Lower leg skin (tissue), 3 donors: ENCODE results near the gene ADCY2.

Source experiments
- POLR2A ChIP-seq, 2 donors: fragments of 450-650 bp; IDR thresholded peaks; one replicate each; pipeline ENCODE4 v1.6.1; 2016 to 2017; ENCODE audit warnings: antibody characterized with exemption in 2 of 2, mild to moderate bottlenecking in 1 of 2, moderate library complexity in 1 of 2
- TF ChIP-seq, protein P1 (sequence below), 3 donors: fragments of 450-650 bp; IDR thresholded peaks; one replicate each; pipeline ENCODE4 v1.5.1; 2016; ENCODE audit warnings: antibody characterized with exemption in 3 of 3, mild to moderate bottlenecking in 3 of 3, moderate library complexity in 2 of 3

DNA sequence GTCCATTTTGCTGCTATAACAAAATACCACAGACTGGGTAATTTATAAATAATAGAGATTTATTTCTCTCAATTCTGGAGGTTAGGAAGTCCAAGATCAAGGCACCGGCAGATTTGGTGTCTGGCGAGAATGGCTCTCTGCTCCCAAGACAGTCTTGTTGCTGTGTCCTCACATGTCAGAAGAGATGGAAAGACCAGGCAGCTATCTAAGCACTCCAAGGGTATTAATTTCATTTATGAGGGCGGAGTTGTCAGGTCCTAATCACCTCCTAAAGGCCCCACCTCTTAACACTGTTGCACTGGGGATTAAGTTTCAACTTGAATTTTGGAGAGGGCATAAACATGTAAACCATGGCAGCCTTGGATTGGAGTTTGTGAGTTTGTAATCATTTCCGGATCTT, 30.3 kb downstream of the ADCY2 start:
- TF ChIP-seq, protein P1, sequence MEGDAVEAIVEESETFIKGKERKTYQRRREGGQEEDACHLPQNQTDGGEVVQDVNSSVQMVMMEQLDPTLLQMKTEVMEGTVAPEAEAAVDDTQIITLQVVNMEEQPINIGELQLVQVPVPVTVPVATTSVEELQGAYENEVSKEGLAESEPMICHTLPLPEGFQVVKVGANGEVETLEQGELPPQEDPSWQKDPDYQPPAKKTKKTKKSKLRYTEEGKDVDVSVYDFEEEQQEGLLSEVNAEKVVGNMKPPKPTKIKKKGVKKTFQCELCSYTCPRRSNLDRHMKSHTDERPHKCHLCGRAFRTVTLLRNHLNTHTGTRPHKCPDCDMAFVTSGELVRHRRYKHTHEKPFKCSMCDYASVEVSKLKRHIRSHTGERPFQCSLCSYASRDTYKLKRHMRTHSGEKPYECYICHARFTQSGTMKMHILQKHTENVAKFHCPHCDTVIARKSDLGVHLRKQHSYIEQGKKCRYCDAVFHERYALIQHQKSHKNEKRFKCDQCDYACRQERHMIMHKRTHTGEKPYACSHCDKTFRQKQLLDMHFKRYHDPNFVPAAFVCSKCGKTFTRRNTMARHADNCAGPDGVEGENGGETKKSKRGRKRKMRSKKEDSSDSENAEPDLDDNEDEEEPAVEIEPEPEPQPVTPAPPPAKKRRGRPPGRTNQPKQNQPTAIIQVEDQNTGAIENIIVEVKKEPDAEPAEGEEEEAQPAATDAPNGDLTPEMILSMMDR (IDR thresholded peaks at IDR 0.05): no peak
- no peak for TF ChIP-seq POLR2A (IDR thresholded peaks at IDR 0.05)
